Neural cell (in vitro differentiated cells): ENCODE data around the gene PNPLA7. TPM values are rescaled to one million over a fixed set of nuclear protein-coding genes. Genes with fewer than 3 reads are reported as not detected.

ENCODE experiments used
- H2AFZ ChIP-seq: fragments of 200-600, 300-800 bp; sonication (generic), shearing (Covaris generic); 2 replicates; pipeline ENCODE4 v1.6.0; 2014; ENCODE audit warnings: low read depth, mild to moderate bottlenecking, antibody characterized with exemption, low read length, moderate library complexity
- H3F3A ChIP-seq: fragments of 200-600 bp; shearing (Covaris generic); 2 replicates; pipeline ENCODE4 v1.6.1; 2016; ENCODE audit warnings: mild to moderate bottlenecking, moderate library complexity, mixed read lengths, antibody characterized with exemption, low read length; ENCODE audit not compliant: insufficient read depth, poor library complexity, severe bottlenecking
- H3K27ac ChIP-seq: fragments of 200-600, 300-800 bp; sonication (generic), shearing (Covaris generic); 2 replicates; pipeline ENCODE4 v1.5.1; 2014; ENCODE audit warnings: mild to moderate bottlenecking, low read length, moderate library complexity
- H3K27me3 ChIP-seq: fragments of 300-800, 200-600 bp; sonication (generic), shearing (Covaris generic); 2 replicates; pipeline ENCODE4 v1.6.0; 2014; ENCODE audit warnings: mild to moderate bottlenecking, low read depth, low read length, moderate library complexity; ENCODE audit not compliant: insufficient read depth
- H3K36me3 ChIP-seq: fragments of 300-800, 200-600 bp; sonication (generic), shearing (Covaris generic); 2 replicates; pipeline ENCODE4 v1.5.1; 2014; ENCODE audit warnings: mild to moderate bottlenecking, antibody characterized with exemption, low read length, moderate library complexity; ENCODE audit not compliant: insufficient read depth
- H3K4me2 ChIP-seq: fragments of 300-800, 200-600 bp; sonication (generic), shearing (Covaris generic); 2 replicates; pipeline ENCODE4 v1.6.0; 2014; ENCODE audit warnings: mild to moderate bottlenecking, low read length
- H3K4me3 ChIP-seq: fragments of 300-800, 200-600 bp; sonication (generic), shearing (Covaris generic); 2 replicates; pipeline ENCODE4 v1.5.1; 2014; ENCODE audit warnings: mild to moderate bottlenecking, low read length, moderate library complexity
- H3K79me2 ChIP-seq: fragments of 200-600 bp; shearing (Covaris generic); replicated peaks from 2 replicates; pipeline ENCODE4 v1.6.0; 2014; ENCODE audit warnings: mild to moderate bottlenecking, low read length, moderate library complexity; ENCODE audit not compliant: insufficient read depth
- H3K9ac ChIP-seq: fragments of 300-800, 200-600 bp; sonication (generic), shearing (Covaris generic); 2 replicates; pipeline ENCODE4 v1.6.1; 2016; ENCODE audit warnings: mild to moderate bottlenecking, low read length, mixed read lengths
- H3K9me2 ChIP-seq: fragments of 200-600 bp; shearing (Covaris generic); 2 replicates; pipeline ENCODE4 v1.6.1; 2016; ENCODE audit warnings: mild to moderate bottlenecking, low read length, mixed read lengths; ENCODE audit not compliant: insufficient read depth
- H3K9me3 ChIP-seq: fragments of 200-600, 300-800 bp; sonication (generic), shearing (Covaris generic); 2 replicates; pipeline ENCODE4 v1.6.1; 2016; ENCODE audit warnings: mild to moderate bottlenecking, mixed run types, low read length, moderate library complexity, mixed read lengths
- H4K20me1 ChIP-seq: fragments of 200-600 bp; shearing (Covaris generic); 2 replicates; pipeline ENCODE4 v1.6.1; 2016; ENCODE audit warnings: mild to moderate bottlenecking, mixed run types; ENCODE audit not compliant: insufficient read depth
- EP300 ChIP-seq: fragments of 450-650 bp; conservative IDR thresholded peaks from 2 replicates; pipeline ENCODE4 v1.6.1; 2014; ENCODE audit warnings: antibody characterized with exemption, mild to moderate bottlenecking, moderate library complexity; ENCODE audit not compliant: poor library complexity, severe bottlenecking
- EZH2 ChIP-seq: fragments of 200-600, 300-800 bp; shearing (Covaris generic), sonication (generic); IDR thresholded peaks from 2 replicates; pipeline ENCODE4 v1.6.1; 2014; ENCODE audit warnings: antibody characterized with exemption, low read length, borderline replicate concordance, mild to moderate bottlenecking; ENCODE audit not compliant: insufficient read depth, poor library complexity, severe bottlenecking
- MXI1 ChIP-seq: fragments of 450-650 bp; conservative IDR thresholded peaks from 2 replicates; pipeline ENCODE4 v1.6.1; 2014; ENCODE audit warnings: antibody characterized with exemption, mild to moderate bottlenecking; ENCODE audit not compliant: poor library complexity, severe bottlenecking
- POLR2AphosphoS5 ChIP-seq: IDR thresholded peaks from 2 replicates; pipeline ENCODE4 v1.6.1; 2012
- RAD21 ChIP-seq: fragments of 450-650 bp; conservative IDR thresholded peaks from 2 replicates; pipeline ENCODE4 v1.6.1; 2014; ENCODE audit warnings: antibody characterized with exemption, mild to moderate bottlenecking, moderate library complexity
- SMC3 ChIP-seq: fragments of 450-650 bp; conservative IDR thresholded peaks from 2 replicates; pipeline ENCODE4 v1.6.1; 2014; ENCODE audit warnings: antibody characterized with exemption, mild to moderate bottlenecking, moderate library complexity; ENCODE audit not compliant: poor library complexity
- TAF1 ChIP-seq: IDR thresholded peaks from 2 replicates; pipeline ENCODE4 v1.6.1; 2012; ENCODE audit warnings: low read depth
- polyA plus RNA-seq: library from polyadenylated mRNA; depleted of rRNA; stranded (reverse); fragments of >200 nt; gene quantifications from 2 replicates; pipeline ENCODE4 v1.2.3, GENCODE V29; 2014
- TF ChIP-seq, protein P1 (sequence below): fragments of 450-650 bp; IDR thresholded peaks from 2 replicates; pipeline ENCODE4 v1.5.1; 2014; ENCODE audit warnings: antibody characterized with exemption, mild to moderate bottlenecking, moderate library complexity; ENCODE audit not compliant: poor library complexity, severe bottlenecking
- TF ChIP-seq, protein P2 (sequence below): IDR thresholded peaks from 2 replicates; pipeline ENCODE4 v1.6.1; 2012; ENCODE audit warnings: borderline replicate concordance

Gene PNPLA7
- polyA plus RNA-seq, 1 donor from 2014 or later: 0.72 TPM

DNA sequence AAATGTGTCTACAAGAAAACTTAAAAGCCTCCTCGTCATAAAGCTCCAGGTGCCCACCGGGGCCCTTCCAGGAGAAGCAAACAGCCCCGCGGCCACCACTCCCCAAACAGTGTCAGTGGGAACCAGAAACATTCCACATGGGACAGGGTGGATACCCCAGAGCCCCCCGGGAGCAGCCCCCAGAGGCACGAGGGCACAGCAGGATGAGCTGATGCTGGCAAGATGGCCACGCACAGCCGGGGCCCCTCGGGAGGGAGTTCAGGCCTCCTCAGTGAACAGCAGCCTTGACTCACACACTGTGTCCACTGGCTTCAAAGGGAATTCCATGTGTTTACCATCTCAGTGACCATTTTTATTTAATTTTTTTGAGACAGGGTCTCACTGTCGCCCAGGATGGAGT is 137.8 kb downstream of the PNPLA7 start:
- Histone ChIP-seq H3K79me2 (no peaks in the 10 kb centered on the region), H3K9me3 (no peaks in the 10 kb centered on the region), H3K4me2 (no peak overlapping the region), H2AFZ (no peak overlapping the region), H3K27me3 (no peaks in the 10 kb centered on the region), H3K36me3 (no peaks in the 10 kb centered on the region), H3K9ac (no peak overlapping the region), H3K4me3 (no peak overlapping the region), H3K9me2 (no peaks in the 10 kb centered on the region), H3F3A (no peaks in the 10 kb centered on the region), H3K27ac (no peak overlapping the region), H4K20me1 (no peaks in the 10 kb centered on the region)
- TF ChIP-seq EP300: no peak
- TF ChIP-seq, protein P1, sequence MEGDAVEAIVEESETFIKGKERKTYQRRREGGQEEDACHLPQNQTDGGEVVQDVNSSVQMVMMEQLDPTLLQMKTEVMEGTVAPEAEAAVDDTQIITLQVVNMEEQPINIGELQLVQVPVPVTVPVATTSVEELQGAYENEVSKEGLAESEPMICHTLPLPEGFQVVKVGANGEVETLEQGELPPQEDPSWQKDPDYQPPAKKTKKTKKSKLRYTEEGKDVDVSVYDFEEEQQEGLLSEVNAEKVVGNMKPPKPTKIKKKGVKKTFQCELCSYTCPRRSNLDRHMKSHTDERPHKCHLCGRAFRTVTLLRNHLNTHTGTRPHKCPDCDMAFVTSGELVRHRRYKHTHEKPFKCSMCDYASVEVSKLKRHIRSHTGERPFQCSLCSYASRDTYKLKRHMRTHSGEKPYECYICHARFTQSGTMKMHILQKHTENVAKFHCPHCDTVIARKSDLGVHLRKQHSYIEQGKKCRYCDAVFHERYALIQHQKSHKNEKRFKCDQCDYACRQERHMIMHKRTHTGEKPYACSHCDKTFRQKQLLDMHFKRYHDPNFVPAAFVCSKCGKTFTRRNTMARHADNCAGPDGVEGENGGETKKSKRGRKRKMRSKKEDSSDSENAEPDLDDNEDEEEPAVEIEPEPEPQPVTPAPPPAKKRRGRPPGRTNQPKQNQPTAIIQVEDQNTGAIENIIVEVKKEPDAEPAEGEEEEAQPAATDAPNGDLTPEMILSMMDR: no peak
- TF ChIP-seq SMC3: no peak
- TF ChIP-seq RAD21: no peak
- TF ChIP-seq TAF1: no peak
- no peak for TF ChIP-seq POLR2AphosphoS5
- TF ChIP-seq, protein P2, sequence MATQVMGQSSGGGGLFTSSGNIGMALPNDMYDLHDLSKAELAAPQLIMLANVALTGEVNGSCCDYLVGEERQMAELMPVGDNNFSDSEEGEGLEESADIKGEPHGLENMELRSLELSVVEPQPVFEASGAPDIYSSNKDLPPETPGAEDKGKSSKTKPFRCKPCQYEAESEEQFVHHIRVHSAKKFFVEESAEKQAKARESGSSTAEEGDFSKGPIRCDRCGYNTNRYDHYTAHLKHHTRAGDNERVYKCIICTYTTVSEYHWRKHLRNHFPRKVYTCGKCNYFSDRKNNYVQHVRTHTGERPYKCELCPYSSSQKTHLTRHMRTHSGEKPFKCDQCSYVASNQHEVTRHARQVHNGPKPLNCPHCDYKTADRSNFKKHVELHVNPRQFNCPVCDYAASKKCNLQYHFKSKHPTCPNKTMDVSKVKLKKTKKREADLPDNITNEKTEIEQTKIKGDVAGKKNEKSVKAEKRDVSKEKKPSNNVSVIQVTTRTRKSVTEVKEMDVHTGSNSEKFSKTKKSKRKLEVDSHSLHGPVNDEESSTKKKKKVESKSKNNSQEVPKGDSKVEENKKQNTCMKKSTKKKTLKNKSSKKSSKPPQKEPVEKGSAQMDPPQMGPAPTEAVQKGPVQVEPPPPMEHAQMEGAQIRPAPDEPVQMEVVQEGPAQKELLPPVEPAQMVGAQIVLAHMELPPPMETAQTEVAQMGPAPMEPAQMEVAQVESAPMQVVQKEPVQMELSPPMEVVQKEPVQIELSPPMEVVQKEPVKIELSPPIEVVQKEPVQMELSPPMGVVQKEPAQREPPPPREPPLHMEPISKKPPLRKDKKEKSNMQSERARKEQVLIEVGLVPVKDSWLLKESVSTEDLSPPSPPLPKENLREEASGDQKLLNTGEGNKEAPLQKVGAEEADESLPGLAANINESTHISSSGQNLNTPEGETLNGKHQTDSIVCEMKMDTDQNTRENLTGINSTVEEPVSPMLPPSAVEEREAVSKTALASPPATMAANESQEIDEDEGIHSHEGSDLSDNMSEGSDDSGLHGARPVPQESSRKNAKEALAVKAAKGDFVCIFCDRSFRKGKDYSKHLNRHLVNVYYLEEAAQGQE: no peak
- no peak for TF ChIP-seq MXI1
- TF ChIP-seq EZH2: no peak

DNA sequence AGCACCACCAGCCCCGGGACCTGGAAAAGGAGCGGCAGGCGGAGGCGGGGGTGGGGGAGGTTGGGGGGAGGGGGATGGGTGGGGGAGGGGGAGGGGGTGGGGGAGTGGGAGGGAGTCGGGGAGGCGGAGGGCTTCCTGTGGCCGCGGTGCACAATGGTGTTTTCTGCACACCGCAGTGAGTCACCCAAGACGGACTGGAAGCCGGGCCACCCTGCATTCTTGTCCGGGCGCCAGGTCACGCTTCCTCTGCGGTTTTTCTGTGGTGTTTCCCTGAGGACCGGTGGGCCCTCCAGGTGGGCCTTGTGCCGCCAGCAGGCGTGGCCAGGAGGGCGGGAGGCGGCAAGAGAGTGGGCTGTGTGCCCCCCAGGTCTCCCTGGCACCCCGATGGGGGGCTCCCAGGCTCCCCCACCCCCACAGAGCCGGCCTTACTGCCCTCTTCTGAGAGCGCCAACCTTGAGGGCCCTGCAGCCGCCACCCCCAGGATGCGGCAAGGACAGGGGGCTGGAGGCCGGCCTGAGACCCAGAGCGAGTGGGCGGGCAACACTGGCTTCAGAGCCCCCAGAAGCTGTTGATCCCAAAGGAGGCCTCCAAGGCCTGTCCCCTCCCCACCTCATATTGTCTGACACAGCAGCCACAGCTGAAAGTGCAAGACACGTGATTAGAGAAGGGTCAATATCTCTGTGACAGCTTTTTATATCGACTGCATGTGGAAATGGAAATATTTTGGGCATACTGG is 138.4 kb downstream of the PNPLA7 start:
- Histone ChIP-seq H3K4me2 (no peak overlapping the region), H3K27me3 (no peaks in the 10 kb centered on the region), H3K9me2 (no peaks in the 10 kb centered on the region), H3K9ac (no peak overlapping the region), H4K20me1 (no peaks in the 10 kb centered on the region), H2AFZ (no peak overlapping the region), H3K9me3 (no peaks in the 10 kb centered on the region), H3K4me3 (no peak overlapping the region), H3K79me2 (no peaks in the 10 kb centered on the region), H3K36me3 (no peaks in the 10 kb centered on the region), H3K27ac (no peak overlapping the region), H3F3A (no peaks in the 10 kb centered on the region)
- TF ChIP-seq, protein P1: no peak
- TF ChIP-seq, protein P2: no peak
- no peak for TF ChIP-seq EZH2
- TF ChIP-seq EP300: no peak
- TF ChIP-seq TAF1: no peak
